Peyer's patch (tissue), 4 donors: ENCODE data around the gene LHB.

Experiments used
- CTCF ChIP-seq, 6 experiments: fragments of 450-650 bp in 4 of 6; fragments of 200-600 bp in 2 of 6; sonication (generic) in 1 of 6; IDR thresholded peaks; one replicate each; pipeline ENCODE4 v1.5.1; 2017 to 2019; ENCODE audit warnings: antibody characterized with exemption in 6 of 6, mild to moderate bottlenecking in 3 of 6, moderate library complexity in 1 of 6
- POLR2A ChIP-seq, 2 donors: fragments of 450-650 bp; IDR thresholded peaks; one replicate each; pipeline ENCODE4 v1.5.1; 2017; ENCODE audit warnings: antibody characterized with exemption in 2 of 2, mild to moderate bottlenecking in 2 of 2, moderate library complexity in 2 of 2

GRCh38 chr19:48993175-48994034 is 23.5 kb downstream of the LHB start, which contains the start of the genes GYS1 and RUVBL2:
- TF ChIP-seq CTCF (IDR thresholded peaks at IDR 0.05) = peak; percentile 98 to 100 (median 99)
- TF ChIP-seq POLR2A (IDR thresholded peaks at IDR 0.05) = peak; percentile 80 to 87
